SH-SY5Y (cell line): ENCODE results near the gene SCN4B.

Experiments used
- GATA2 ChIP-seq: IDR thresholded peaks from 2 replicates; pipeline ENCODE4 v1.6.1; 2011; ENCODE audit warnings: mild to moderate bottlenecking, low read depth, low read length
- GATA3 ChIP-seq: IDR thresholded peaks from 2 replicates; pipeline ENCODE4 v1.6.1; 2011; ENCODE audit warnings: low read depth, mild to moderate bottlenecking, low read length, moderate library complexity

GRCh38 chr11:118102721-118103261, 49.8 kb downstream of the SCN4B start:
- TF ChIP-seq GATA3 (no peak), GATA2 (no peak)
